Neuronal stem cell (in vitro differentiated cells): Measurements from ENCODE around the gene CDK13.

ENCODE experiments used
- DNase-seq: peaks from one replicate; pipeline ENCODE4 v3.0.0-alpha.2; 2013; ENCODE audit warnings: low spot score
- H2AFZ ChIP-seq: one replicate; pipeline ENCODE4 v1.6.1; 2013; ENCODE audit warnings: mild to moderate bottlenecking, low read length, inconsistent platforms
- H2AK5ac ChIP-seq: 2 replicates; pipeline ENCODE4 v1.6.1; 2013; ENCODE audit warnings: low read depth, mild to moderate bottlenecking, inconsistent platforms, low read length, moderate library complexity, mixed read lengths
- H2BK120ac ChIP-seq: 2 replicates; pipeline ENCODE4 v1.6.1; 2013; ENCODE audit warnings: low read depth, mild to moderate bottlenecking, inconsistent platforms, low read length, moderate library complexity, mixed read lengths
- H2BK12ac ChIP-seq: one replicate; pipeline ENCODE4 v1.6.1; 2013; ENCODE audit warnings: low read length, inconsistent platforms
- H2BK15ac ChIP-seq: 2 replicates; pipeline ENCODE4 v1.6.1; 2013; ENCODE audit warnings: mild to moderate bottlenecking, low read length, inconsistent platforms, mixed read lengths
- H2BK5ac ChIP-seq: one replicate; pipeline ENCODE4 v1.6.1; 2013; ENCODE audit warnings: inconsistent platforms, mild to moderate bottlenecking, low read length, moderate library complexity
- H3K14ac ChIP-seq: one replicate; pipeline ENCODE4 v1.6.1; 2013; ENCODE audit warnings: low read length, inconsistent platforms
- H3K18ac ChIP-seq: 2 replicates; pipeline ENCODE4 v1.6.1; 2013; ENCODE audit warnings: low read length, inconsistent platforms
- H3K23ac ChIP-seq: 2 replicates; pipeline ENCODE4 v1.6.1; 2013; ENCODE audit warnings: low read depth, mild to moderate bottlenecking, mixed read lengths, low read length, inconsistent platforms; ENCODE audit not compliant: poor library complexity
- H3K27ac ChIP-seq: replicated peaks from 3 replicates; pipeline ENCODE4 v1.5.1; 2013; ENCODE audit warnings: low read length, inconsistent platforms
- H3K27me3 ChIP-seq, 3 experiments: 2 replicates each; pipeline ENCODE4 v1.6.1; 2013; ENCODE audit warnings: low read length in 3 of 3, mild to moderate bottlenecking in 2 of 3, inconsistent platforms in 1 of 3, low read depth in 1 of 3, mixed read lengths in 1 of 3, moderate library complexity in 1 of 3; ENCODE audit not compliant: control insufficient read depth in 3 of 3, insufficient read depth in 3 of 3
- H3K36me3 ChIP-seq, 2 donors: replicated peaks in 1 of 2; 2 replicates each; pipeline ENCODE4 v1.6.1; 2013; ENCODE audit warnings: low read length in 2 of 2; ENCODE audit not compliant: control insufficient read depth in 2 of 2, insufficient read depth in 2 of 2
- H3K4ac ChIP-seq: 2 replicates; pipeline ENCODE4 v1.6.1; 2013; ENCODE audit warnings: inconsistent platforms, mild to moderate bottlenecking, low read length, moderate library complexity
- H3K4me1 ChIP-seq, 2 donors: 1 replicate in 1 of 2; 2 replicates in 1 of 2; pipeline ENCODE4 v1.6.1; 2013; ENCODE audit warnings: low read length in 2 of 2, low read depth in 1 of 2; ENCODE audit not compliant: control insufficient read depth in 2 of 2, insufficient read depth in 1 of 2
- H3K4me2 ChIP-seq: one replicate; pipeline ENCODE4 v1.6.1; 2013; ENCODE audit warnings: mild to moderate bottlenecking, low read length, inconsistent platforms; ENCODE audit not compliant: insufficient read depth, poor library complexity, severe bottlenecking
- H3K4me3 ChIP-seq, 2 donors: 2 replicates each; pipeline ENCODE4 v1.5.1; 2013; ENCODE audit warnings: low read length in 2 of 2, mild to moderate bottlenecking in 2 of 2, inconsistent platforms in 1 of 2, moderate library complexity in 1 of 2
- H3K79me1 ChIP-seq: one replicate; pipeline ENCODE4 v1.6.1; 2013; ENCODE audit warnings: low read depth, mild to moderate bottlenecking, inconsistent platforms, low read length, moderate library complexity
- H3K9ac ChIP-seq: one replicate; pipeline ENCODE4 v1.6.1; 2013; ENCODE audit warnings: mild to moderate bottlenecking, low read depth, low read length, inconsistent platforms; ENCODE audit not compliant: poor library complexity
- H3K9me3 ChIP-seq, 2 donors: replicated peaks in 1 of 2; 2 replicates each; pipeline versions ENCODE3 to v1.6.1; 2013; ENCODE audit warnings: low read length in 2 of 2, mild to moderate bottlenecking in 2 of 2, inconsistent platforms in 1 of 2, low read depth in 1 of 2, mixed read lengths in 1 of 2, moderate library complexity in 1 of 2; ENCODE audit not compliant: control insufficient read depth in 2 of 2, insufficient read depth in 1 of 2
- H4K8ac ChIP-seq: one replicate; pipeline ENCODE4 v1.6.1; 2013; ENCODE audit warnings: low read depth, mild to moderate bottlenecking, inconsistent platforms, low read length, moderate library complexity
- H4K91ac ChIP-seq: one replicate; pipeline ENCODE4 v1.6.1; 2013; ENCODE audit warnings: low read length, low read depth, mild to moderate bottlenecking, inconsistent platforms; ENCODE audit not compliant: poor library complexity
- WGBS, 2 donors: extraction: QIAGEN DNeasy Blood & Tissue Kit; methylation state at CpG; one replicate each; pipeline ENCODE4 v1.1.7; 2013; ENCODE audit warnings: missing lambda C conversion rate in 2 of 2, mixed read lengths in 1 of 2; ENCODE audit not compliant: insufficient read length in 2 of 2, insufficient replicate concordance in 1 of 2; ENCODE audit errors: extremely low coverage in 2 of 2; 5-methylcytosine and 5-hydroxymethylcytosine counted together

The CDK13 gene

GRCh38 chr7:39919646-39920045 lies 30.4 kb upstream of the CDK13 start:
- Histone ChIP-seq H2BK5ac (no peak overlapping the region), H3K14ac (no peak overlapping the region), H3K27me3 (peaks cover 0 to 5% (median 0%) of the 10 kb centered on the region in 3 experiments), H4K91ac (no peak overlapping the region), H3K79me1 (no peaks in the 10 kb centered on the region), H2BK120ac (no peak overlapping the region), H4K8ac (no peak overlapping the region), H3K4ac (no peak overlapping the region), H3K4me1 (peaks cover 0 to 2% of the 10 kb centered on the region in 2 donors), H3K27ac (no peak overlapping the region), H3K9me3 (no peaks in the 10 kb centered on the region), H3K4me2 (no peak overlapping the region), H2BK15ac (no peak overlapping the region), H3K9ac (no peak overlapping the region), H3K23ac (no peak overlapping the region), H2AK5ac (no peak overlapping the region), H2BK12ac (no peak overlapping the region), H3K18ac (no peak overlapping the region), H3K36me3 (no peaks in the 10 kb centered on the region), H2AFZ (no peak overlapping the region), H3K4me3 (no peak overlapping the region)
- WGBS, 2 donors, result no CpG with 5 or more reads among the region's 2 CpGs
- DNase-seq, result no peak

GRCh38 chr7:39921506-39922175 lies 28.4 kb upstream of the CDK13 start:
- Histone ChIP-seq H3K9me3 (no peaks in the 10 kb centered on the region), H3K23ac (no peak overlapping the region), H3K27ac (no peak overlapping the region), H2BK120ac (no peak overlapping the region), H2BK15ac (no peak overlapping the region), H3K79me1 (no peaks in the 10 kb centered on the region), H3K14ac (no peak overlapping the region), H3K4me3 (no peak overlapping the region), H3K18ac (no peak overlapping the region), H3K36me3 (no peaks in the 10 kb centered on the region), H2BK5ac (no peak overlapping the region), H3K4me1 (peaks cover 0 to 2% of the 10 kb centered on the region in 2 donors), H2AK5ac (no peak overlapping the region), H4K91ac (no peak overlapping the region), H4K8ac (no peak overlapping the region), H3K4me2 (no peak overlapping the region), H3K9ac (no peak overlapping the region), H3K27me3 (peaks cover 0 to 5% (median 0%) of the 10 kb centered on the region in 3 experiments), H2AFZ (peak overlapping the region; percentile 67), H3K4ac (no peak overlapping the region), H2BK12ac (no peak overlapping the region)
- no CpG with 5 or more reads among the region's 7 CpGs for WGBS, 2 donors
- peak; percentile 11 for DNase-seq

DNA sequence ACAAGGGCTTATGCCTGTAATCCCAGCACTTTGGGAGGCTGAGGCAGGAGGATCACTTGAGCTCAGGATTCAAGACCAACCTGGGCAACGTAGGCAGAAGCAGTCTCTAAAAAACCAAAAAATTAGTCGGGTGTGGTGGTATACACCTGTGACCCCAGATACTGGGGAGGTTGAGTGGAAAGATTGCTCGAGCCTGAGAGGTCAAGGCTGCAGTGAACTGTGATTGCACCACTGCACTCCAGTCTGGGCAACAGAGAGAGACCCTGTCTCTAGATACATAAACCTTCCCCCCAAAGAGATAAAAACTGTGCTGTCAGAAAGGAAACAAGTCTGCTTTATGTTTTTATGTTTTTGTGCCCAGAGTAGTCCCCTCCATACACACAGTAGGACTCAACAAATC lies 27.5 kb upstream of the CDK13 start:
- Histone ChIP-seq H3K36me3 (no peaks in the 10 kb centered on the region), H2BK15ac (no peak overlapping the region), H3K4me3 (no peak overlapping the region), H3K4ac (no peak overlapping the region), H3K9me3 (no peaks in the 10 kb centered on the region), H3K27ac (no peak overlapping the region), H2BK120ac (no peak overlapping the region), H4K91ac (no peak overlapping the region), H3K79me1 (no peaks in the 10 kb centered on the region), H2AK5ac (no peak overlapping the region), H2BK5ac (no peak overlapping the region), H3K18ac (no peak overlapping the region), H3K14ac (no peak overlapping the region), H3K27me3 (peaks cover 0 to 5% (median 0%) of the 10 kb centered on the region in 3 experiments), H3K9ac (no peak overlapping the region), H2AFZ (no peak overlapping the region), H3K4me1 (peaks cover 0 to 2% of the 10 kb centered on the region in 2 donors), H2BK12ac (no peak overlapping the region), H3K23ac (no peak overlapping the region), H4K8ac (no peak overlapping the region), H3K4me2 (no peak overlapping the region)
- DNase-seq, result no peak
- WGBS, 2 donors, result no CpG with 5 or more reads among the region's 3 CpGs

DNA sequence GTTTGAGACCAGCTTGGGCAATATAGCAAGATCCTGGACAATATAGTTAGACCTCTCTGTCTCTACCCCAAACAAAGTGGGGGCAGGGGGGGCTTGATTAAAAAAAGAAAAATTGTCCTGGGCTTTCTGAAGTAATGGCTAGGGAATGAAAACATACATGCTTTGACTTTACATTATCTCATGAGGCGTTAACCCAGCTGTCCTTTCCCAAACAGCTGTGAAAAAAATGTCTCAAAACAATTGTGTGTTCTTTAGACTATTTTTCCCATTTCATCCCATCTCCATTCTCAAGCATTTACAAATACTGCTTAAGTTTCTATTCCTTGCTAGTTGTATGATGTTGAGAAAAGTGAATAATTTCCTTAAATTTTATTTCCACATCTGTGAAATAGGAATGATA lies 27.0 kb upstream of the CDK13 start:
- no peak overlapping the region for H3K4ac ChIP-seq
- H3K9ac ChIP-seq, result no peak overlapping the region
- no peak overlapping the region for H2AFZ ChIP-seq
- H3K9me3 ChIP-seq, result no peaks in the 10 kb centered on the region
- H3K23ac ChIP-seq, result no peak overlapping the region
- no peak overlapping the region for H4K91ac ChIP-seq
- H2BK120ac ChIP-seq, result no peak overlapping the region
- no peak overlapping the region for H2AK5ac ChIP-seq
- H4K8ac ChIP-seq, result no peak overlapping the region
- no peaks in the 10 kb centered on the region for H3K36me3 ChIP-seq
- no peak overlapping the region for H3K27ac ChIP-seq
- H3K18ac ChIP-seq, result no peak overlapping the region
- no peak overlapping the region for H3K4me2 ChIP-seq
- no peaks in the 10 kb centered on the region for H3K79me1 ChIP-seq
- no peak for DNase-seq
- peaks cover 0 to 2% of the 10 kb centered on the region in 2 donors for H3K4me1 ChIP-seq
- peaks cover 0 to 5% (median 0%) of the 10 kb centered on the region in 3 experiments for H3K27me3 ChIP-seq
- WGBS, 2 donors, result no CpG with 5 or more reads among the region's 1 CpG
- H2BK15ac ChIP-seq, result no peak overlapping the region
- H2BK12ac ChIP-seq, result no peak overlapping the region
- H2BK5ac ChIP-seq, result no peak overlapping the region
- no peak overlapping the region for H3K14ac ChIP-seq
- no peak overlapping the region for H3K4me3 ChIP-seq
